ENCODE results near the gene ZC3H10. TPM values are rescaled to one million over a fixed set of nuclear protein-coding genes. Genes with fewer than 3 reads are reported as not detected.

ZC3H10 gene
- total and polyA plus RNA-seq, 2 experiments from 2014 or later: 2.7 to 5.4 TPM

DNA sequence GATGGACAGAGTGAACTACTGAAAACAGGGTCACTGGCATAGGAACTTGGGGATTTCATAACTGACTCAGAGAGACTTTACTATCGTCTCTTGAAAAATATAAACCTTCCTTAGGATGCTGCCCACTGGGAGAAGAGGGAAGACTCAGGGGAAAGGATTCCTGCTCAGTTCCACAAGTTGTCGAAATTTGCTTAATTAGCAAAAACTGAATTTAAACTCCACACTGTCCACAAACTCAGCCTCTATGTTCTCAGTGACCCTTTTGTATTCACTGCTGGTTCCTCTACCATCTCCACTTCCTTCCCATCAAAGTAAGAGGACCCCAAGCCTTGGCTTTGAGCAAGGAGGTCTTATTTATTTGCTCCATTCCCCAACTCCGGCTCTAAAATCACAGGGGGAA lies 27.2 kb downstream of the ZC3H10 start:
- ATAC-seq: no peak
- H3K4me3 Mint-ChIP-seq: no peak overlapping the region; the same call in 2 of the 3 replicates
- TF ChIP-seq, protein P1, sequence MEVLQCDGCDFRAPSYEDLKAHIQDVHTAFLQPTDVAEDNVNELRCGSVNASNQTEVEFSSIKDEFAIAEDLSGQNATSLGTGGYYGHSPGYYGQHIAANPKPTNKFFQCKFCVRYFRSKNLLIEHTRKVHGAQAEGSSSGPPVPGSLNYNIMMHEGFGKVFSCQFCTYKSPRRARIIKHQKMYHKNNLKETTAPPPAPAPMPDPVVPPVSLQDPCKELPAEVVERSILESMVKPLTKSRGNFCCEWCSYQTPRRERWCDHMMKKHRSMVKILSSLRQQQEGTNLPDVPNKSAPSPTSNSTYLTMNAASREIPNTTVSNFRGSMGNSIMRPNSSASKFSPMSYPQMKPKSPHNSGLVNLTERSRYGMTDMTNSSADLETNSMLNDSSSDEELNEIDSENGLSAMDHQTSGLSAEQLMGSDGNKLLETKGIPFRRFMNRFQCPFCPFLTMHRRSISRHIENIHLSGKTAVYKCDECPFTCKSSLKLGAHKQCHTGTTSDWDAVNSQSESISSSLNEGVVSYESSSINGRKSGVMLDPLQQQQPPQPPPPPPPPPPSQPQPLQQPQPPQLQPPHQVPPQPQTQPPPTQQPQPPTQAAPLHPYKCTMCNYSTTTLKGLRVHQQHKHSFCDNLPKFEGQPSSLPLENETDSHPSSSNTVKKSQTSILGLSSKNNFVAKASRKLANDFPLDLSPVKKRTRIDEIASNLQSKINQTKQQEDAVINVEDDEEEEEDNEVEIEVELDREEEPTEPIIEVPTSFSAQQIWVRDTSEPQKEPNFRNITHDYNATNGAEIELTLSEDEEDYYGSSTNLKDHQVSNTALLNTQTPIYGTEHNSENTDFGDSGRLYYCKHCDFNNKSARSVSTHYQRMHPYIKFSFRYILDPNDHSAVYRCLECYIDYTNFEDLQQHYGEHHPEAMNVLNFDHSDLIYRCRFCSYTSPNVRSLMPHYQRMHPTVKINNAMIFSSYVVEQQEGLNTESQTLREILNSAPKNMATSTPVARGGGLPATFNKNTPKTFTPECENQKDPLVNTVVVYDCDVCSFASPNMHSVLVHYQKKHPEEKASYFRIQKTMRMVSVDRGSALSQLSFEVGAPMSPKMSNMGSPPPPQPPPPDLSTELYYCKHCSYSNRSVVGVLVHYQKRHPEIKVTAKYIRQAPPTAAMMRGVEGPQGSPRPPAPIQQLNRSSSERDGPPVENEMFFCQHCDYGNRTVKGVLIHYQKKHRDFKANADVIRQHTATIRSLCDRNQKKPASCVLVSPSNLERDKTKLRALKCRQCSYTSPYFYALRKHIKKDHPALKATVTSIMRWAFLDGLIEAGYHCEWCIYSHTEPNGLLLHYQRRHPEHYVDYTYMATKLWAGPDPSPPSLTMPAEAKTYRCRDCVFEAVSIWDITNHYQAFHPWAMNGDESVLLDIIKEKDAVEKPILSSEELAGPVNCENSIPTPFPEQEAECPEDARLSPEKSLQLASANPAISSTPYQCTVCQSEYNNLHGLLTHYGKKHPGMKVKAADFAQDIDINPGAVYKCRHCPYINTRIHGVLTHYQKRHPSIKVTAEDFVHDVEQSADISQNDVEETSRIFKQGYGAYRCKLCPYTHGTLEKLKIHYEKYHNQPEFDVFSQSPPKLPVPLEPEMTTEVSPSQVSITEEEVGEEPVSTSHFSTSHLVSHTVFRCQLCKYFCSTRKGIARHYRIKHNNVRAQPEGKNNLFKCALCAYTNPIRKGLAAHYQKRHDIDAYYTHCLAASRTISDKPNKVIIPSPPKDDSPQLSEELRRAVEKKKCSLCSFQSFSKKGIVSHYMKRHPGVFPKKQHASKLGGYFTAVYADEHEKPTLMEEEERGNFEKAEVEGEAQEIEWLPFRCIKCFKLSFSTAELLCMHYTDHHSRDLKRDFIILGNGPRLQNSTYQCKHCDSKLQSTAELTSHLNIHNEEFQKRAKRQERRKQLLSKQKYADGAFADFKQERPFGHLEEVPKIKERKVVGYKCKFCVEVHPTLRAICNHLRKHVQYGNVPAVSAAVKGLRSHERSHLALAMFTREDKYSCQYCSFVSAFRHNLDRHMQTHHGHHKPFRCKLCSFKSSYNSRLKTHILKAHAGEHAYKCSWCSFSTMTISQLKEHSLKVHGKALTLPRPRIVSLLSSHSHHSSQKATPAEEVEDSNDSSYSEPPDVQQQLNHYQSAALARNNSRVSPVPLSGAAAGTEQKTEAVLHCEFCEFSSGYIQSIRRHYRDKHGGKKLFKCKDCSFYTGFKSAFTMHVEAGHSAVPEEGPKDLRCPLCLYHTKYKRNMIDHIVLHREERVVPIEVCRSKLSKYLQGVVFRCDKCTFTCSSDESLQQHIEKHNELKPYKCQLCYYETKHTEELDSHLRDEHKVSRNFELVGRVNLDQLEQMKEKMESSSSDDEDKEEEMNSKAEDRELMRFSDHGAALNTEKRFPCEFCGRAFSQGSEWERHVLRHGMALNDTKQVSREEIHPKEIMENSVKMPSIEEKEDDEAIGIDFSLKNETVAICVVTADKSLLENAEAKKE (CRISPR knock-in tag; IDR thresholded peaks at IDR 0.05): no peak
- TF ChIP-seq ZNF331 (CRISPR knock-in tag; IDR thresholded peaks at IDR 0.05; ENCODE audit: low read depth): no peak
- TF ChIP-seq ZNF114 (CRISPR knock-in tag; IDR thresholded peaks at IDR 0.05): no peak
- no peak for TF ChIP-seq EZH2 (IDR thresholded peaks at IDR 0.05; ENCODE audit: low read depth, unreplicated experiment)
- TF ChIP-seq, protein P2, sequence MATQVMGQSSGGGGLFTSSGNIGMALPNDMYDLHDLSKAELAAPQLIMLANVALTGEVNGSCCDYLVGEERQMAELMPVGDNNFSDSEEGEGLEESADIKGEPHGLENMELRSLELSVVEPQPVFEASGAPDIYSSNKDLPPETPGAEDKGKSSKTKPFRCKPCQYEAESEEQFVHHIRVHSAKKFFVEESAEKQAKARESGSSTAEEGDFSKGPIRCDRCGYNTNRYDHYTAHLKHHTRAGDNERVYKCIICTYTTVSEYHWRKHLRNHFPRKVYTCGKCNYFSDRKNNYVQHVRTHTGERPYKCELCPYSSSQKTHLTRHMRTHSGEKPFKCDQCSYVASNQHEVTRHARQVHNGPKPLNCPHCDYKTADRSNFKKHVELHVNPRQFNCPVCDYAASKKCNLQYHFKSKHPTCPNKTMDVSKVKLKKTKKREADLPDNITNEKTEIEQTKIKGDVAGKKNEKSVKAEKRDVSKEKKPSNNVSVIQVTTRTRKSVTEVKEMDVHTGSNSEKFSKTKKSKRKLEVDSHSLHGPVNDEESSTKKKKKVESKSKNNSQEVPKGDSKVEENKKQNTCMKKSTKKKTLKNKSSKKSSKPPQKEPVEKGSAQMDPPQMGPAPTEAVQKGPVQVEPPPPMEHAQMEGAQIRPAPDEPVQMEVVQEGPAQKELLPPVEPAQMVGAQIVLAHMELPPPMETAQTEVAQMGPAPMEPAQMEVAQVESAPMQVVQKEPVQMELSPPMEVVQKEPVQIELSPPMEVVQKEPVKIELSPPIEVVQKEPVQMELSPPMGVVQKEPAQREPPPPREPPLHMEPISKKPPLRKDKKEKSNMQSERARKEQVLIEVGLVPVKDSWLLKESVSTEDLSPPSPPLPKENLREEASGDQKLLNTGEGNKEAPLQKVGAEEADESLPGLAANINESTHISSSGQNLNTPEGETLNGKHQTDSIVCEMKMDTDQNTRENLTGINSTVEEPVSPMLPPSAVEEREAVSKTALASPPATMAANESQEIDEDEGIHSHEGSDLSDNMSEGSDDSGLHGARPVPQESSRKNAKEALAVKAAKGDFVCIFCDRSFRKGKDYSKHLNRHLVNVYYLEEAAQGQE (IDR thresholded peaks at IDR 0.05; ENCODE audit: unreplicated experiment): no peak
- no peak for TF ChIP-seq POLR2AphosphoS5 (IDR thresholded peaks at IDR 0.05; ENCODE audit: low read depth)
- no peak for TF ChIP-seq STAT1 (IDR thresholded peaks at IDR 0.05; ENCODE audit: unreplicated experiment)
- TF ChIP-seq NANOG (IDR thresholded peaks at IDR 0.05; ENCODE audit: borderline replicate concordance): no peak
- TF ChIP-seq JUNB (IDR thresholded peaks at IDR 0.05; ENCODE audit: unreplicated experiment): no peak
- no peak for TF ChIP-seq EZH2phosphoT487 (IDR thresholded peaks at IDR 0.05; ENCODE audit: unreplicated experiment)
- TF ChIP-seq, protein P3, sequence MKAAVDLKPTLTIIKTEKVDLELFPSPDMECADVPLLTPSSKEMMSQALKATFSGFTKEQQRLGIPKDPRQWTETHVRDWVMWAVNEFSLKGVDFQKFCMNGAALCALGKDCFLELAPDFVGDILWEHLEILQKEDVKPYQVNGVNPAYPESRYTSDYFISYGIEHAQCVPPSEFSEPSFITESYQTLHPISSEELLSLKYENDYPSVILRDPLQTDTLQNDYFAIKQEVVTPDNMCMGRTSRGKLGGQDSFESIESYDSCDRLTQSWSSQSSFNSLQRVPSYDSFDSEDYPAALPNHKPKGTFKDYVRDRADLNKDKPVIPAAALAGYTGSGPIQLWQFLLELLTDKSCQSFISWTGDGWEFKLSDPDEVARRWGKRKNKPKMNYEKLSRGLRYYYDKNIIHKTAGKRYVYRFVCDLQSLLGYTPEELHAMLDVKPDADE (IDR thresholded peaks at IDR 0.05): no peak
- TF ChIP-seq, protein P4, sequence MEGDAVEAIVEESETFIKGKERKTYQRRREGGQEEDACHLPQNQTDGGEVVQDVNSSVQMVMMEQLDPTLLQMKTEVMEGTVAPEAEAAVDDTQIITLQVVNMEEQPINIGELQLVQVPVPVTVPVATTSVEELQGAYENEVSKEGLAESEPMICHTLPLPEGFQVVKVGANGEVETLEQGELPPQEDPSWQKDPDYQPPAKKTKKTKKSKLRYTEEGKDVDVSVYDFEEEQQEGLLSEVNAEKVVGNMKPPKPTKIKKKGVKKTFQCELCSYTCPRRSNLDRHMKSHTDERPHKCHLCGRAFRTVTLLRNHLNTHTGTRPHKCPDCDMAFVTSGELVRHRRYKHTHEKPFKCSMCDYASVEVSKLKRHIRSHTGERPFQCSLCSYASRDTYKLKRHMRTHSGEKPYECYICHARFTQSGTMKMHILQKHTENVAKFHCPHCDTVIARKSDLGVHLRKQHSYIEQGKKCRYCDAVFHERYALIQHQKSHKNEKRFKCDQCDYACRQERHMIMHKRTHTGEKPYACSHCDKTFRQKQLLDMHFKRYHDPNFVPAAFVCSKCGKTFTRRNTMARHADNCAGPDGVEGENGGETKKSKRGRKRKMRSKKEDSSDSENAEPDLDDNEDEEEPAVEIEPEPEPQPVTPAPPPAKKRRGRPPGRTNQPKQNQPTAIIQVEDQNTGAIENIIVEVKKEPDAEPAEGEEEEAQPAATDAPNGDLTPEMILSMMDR (conservative IDR thresholded peaks at IDR 0.05; ENCODE audit: low read depth in 2 of 2): no peak
- no peak for TF ChIP-seq CREB1 (CRISPR knock-in tag; IDR thresholded peaks at IDR 0.05; ENCODE audit: low read depth)

More for the DNA sequence above, 27.2 kb downstream of the ZC3H10 start:
- H3K79me2 ChIP-seq (replicated peaks; ENCODE audit: insufficient read depth): no peaks in the 10 kb centered on the region
- no peaks in the 10 kb centered on the region for H3K27me3 ChIP-seq (ENCODE audit: insufficient read depth)
- DNase-seq (ENCODE audit: low spot score): no peak
- H4K20me1 ChIP-seq (replicated peaks; ENCODE audit: insufficient read depth): no peaks in the 10 kb centered on the region; the same call in 1 of the 2 replicates
- peaks cover 37% of the 10 kb centered on the region for H3K36me3 ChIP-seq (ENCODE audit: insufficient read depth)
- no peaks in the 10 kb centered on the region for H3K9me2 ChIP-seq (ENCODE audit: insufficient read depth)
- peaks cover 7% of the 10 kb centered on the region; the same call in 1 of the 2 replicates for H3F3A ChIP-seq (replicated peaks; ENCODE audit: low read depth)
- no peak overlapping the region for H3K4me3 ChIP-seq
- H2AFZ ChIP-seq: no peak overlapping the region
- no peaks in the 10 kb centered on the region for H3K4me1 ChIP-seq (ENCODE audit: insufficient read depth)
- H3K27ac ChIP-seq (ENCODE audit: low read depth): no peak overlapping the region
- Mint-ChIP-seq H3K4me1 (no peaks in the 10 kb centered on the region), H3K36me3 (ENCODE audit: low read depth) (peaks cover 54% of the 10 kb centered on the region), H3K27me3 (ENCODE audit: insufficient read depth, low read depth, poor library complexity) (peaks cover 2% of the 10 kb centered on the region), H3K9me3 (no peaks in the 10 kb centered on the region), H3K27ac (no peak overlapping the region)
- H3K4me2 ChIP-seq: no peak overlapping the region
